GM12874 (cell line): ENCODE results near the gene BRDT.

Experiments used
- TF ChIP-seq, protein P1 (sequence below): IDR thresholded peaks from 2 replicates; pipeline ENCODE4 v1.5.1; 2011; ENCODE audit warnings: low read depth, mild to moderate bottlenecking, control low read depth, low read length, moderate library complexity; ENCODE audit not compliant: insufficient read depth

The BRDT gene

DNA sequence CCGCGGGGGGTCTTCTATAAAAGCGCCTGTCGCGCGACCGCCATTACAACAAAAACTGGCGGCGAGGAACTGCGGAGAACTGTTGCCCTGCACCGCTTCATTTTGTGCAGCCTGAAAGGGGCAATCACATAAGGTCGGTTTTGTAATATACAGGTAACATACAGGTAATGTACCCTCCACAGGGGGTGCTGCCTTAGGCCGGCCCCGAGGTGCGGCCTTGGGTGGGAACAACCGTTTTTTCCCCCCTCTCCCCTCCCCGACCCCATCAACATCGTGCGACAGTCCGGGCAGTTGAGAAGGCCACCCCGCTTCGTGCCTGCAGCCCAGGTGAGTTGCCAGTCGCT, at the start of gene BRDT:
BRDT (plus strand) TSS at position 46 of the 344 bp plus-strand sequence. CDS start 13,354 bp downstream, outside the sequence.
- TF ChIP-seq, protein P1, sequence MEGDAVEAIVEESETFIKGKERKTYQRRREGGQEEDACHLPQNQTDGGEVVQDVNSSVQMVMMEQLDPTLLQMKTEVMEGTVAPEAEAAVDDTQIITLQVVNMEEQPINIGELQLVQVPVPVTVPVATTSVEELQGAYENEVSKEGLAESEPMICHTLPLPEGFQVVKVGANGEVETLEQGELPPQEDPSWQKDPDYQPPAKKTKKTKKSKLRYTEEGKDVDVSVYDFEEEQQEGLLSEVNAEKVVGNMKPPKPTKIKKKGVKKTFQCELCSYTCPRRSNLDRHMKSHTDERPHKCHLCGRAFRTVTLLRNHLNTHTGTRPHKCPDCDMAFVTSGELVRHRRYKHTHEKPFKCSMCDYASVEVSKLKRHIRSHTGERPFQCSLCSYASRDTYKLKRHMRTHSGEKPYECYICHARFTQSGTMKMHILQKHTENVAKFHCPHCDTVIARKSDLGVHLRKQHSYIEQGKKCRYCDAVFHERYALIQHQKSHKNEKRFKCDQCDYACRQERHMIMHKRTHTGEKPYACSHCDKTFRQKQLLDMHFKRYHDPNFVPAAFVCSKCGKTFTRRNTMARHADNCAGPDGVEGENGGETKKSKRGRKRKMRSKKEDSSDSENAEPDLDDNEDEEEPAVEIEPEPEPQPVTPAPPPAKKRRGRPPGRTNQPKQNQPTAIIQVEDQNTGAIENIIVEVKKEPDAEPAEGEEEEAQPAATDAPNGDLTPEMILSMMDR = no peak

DNA sequence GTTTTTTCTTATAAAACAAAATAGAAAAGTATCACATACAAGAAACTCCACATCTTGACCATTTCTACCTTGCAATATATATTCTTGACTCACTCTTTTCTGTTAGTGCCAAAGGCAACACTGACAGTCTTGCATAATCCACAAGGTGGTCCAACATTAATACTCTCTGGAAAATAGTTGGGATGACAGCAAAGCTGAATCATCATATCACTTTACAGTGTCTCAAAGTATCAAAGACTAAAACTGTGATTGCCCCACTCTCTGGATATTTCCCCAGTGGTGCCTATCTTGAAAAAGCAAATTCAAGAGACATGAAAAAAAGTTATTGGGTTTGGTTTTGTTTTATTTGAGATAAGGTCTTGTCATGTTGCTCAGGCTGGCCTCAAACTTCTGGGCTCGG, 48.6 kb upstream of the BRDT start:
- TF ChIP-seq, protein P1 = no peak

GRCh38 chr1:91901231-91901630, 48.0 kb upstream of the BRDT start:
- TF ChIP-seq, protein P1 = no peak

GRCh38 chr1:91912266-91912665, 36.9 kb upstream of the BRDT start:
- TF ChIP-seq, protein P1 = no peak

GRCh38 chr1:91913018-91913417, 36.2 kb upstream of the BRDT start:
- TF ChIP-seq, protein P1 = no peak

- TF ChIP-seq, protein P1 = no peak
These were observed 33.2 kb upstream of the BRDT start for GRCh38 chr1:91916046-91916445.

DNA sequence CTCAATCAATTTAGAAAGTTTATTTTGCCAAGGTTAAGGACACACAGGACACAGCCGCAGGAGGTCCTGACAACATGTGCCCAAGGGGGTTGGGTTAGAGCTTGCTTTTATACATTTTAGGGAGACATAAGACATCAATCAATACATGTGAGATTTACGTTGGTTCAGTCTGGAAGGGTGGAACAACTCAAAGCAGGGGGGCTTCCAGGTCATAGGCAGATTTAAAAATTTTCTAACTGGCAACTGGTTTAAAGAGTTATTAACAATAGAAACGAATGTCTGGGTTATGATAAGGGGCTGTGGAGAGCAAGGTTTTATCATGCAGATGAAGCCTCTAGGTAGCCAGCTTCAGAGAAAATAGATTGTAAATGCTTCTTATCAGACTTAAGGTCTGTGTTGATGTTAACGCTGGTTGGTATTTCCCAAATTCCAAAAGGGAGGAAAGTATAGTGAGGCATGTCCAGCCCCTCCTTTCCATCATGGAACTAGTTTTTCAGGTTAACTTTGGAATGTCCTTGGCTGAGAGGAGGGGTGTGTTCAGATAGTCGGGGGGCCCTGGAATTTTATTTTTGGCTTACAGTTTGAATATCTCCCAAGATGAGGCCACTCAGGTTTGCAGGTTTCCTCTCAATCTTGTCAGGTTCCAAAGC, 32.3 kb upstream of the BRDT start:
- TF ChIP-seq, protein P1 = no peak
